ENCODE measurements around the gene CRTAC1. TPM values are rescaled to one million over a fixed set of nuclear protein-coding genes. Genes with fewer than 3 reads are reported as not detected.

CRTAC1 gene
- total and polyA plus RNA-seq, 2 experiments from 2014 or later, result 0.47 to 1.2 TPM

- Mint-ChIP-seq H3K27me3 (ENCODE audit: insufficient read depth, low read depth, poor library complexity) (peaks cover 12% of the 10 kb centered on the region), H3K4me1 (peaks cover 10% of the 10 kb centered on the region), H3K36me3 (ENCODE audit: low read depth) (no peaks in the 10 kb centered on the region), H3K27ac (no peak overlapping the region; the same call in 1 of the 2 replicates), H3K4me3 (no peak overlapping the region), H3K9me3 (no peaks in the 10 kb centered on the region)
- ATAC-seq (no peak), DNase-seq (ENCODE audit: low spot score) (no peak)
- Histone ChIP-seq H3K27me3 (ENCODE audit: insufficient read depth) (no peaks in the 10 kb centered on the region), H3K9me2 (ENCODE audit: insufficient read depth) (no peaks in the 10 kb centered on the region), H3K4me3 (no peak overlapping the region), H3F3A (replicated peaks; ENCODE audit: low read depth) (no peaks in the 10 kb centered on the region), H3K4me1 (ENCODE audit: insufficient read depth) (no peaks in the 10 kb centered on the region), H3K4me2 (no peak overlapping the region), H2AFZ (no peak overlapping the region), H3K27ac (ENCODE audit: low read depth) (no peak overlapping the region), H3K36me3 (ENCODE audit: insufficient read depth) (no peaks in the 10 kb centered on the region), H4K20me1 (replicated peaks; ENCODE audit: insufficient read depth) (no peaks in the 10 kb centered on the region), H3K79me2 (replicated peaks; ENCODE audit: insufficient read depth) (no peaks in the 10 kb centered on the region)
- TF ChIP-seq STAT1 (IDR thresholded peaks at IDR 0.05; ENCODE audit: unreplicated experiment) (no peak), EZH2 (IDR thresholded peaks at IDR 0.05; ENCODE audit: low read depth, unreplicated experiment) (no peak), NANOG (IDR thresholded peaks at IDR 0.05; ENCODE audit: borderline replicate concordance) (no peak), ZNF331 (CRISPR knock-in tag; IDR thresholded peaks at IDR 0.05; ENCODE audit: low read depth) (no peak), ZNF114 (CRISPR knock-in tag; IDR thresholded peaks at IDR 0.05) (no peak), REST (IDR thresholded peaks at IDR 0.05; ENCODE audit: unreplicated experiment) (no peak), JUNB (IDR thresholded peaks at IDR 0.05; ENCODE audit: unreplicated experiment) (no peak)
These were observed 206.7 kb downstream of the CRTAC1 start for GRCh38 chr10:97823734-97824133.

- no peak overlapping the region for H3K4me2 ChIP-seq
- H3K27ac ChIP-seq (ENCODE audit: low read depth), result no peak overlapping the region
- H3K27me3 ChIP-seq (ENCODE audit: insufficient read depth), result no peaks in the 10 kb centered on the region
- H3F3A ChIP-seq (replicated peaks; ENCODE audit: low read depth), result no peaks in the 10 kb centered on the region
- Mint-ChIP-seq H3K36me3 (ENCODE audit: low read depth) (no peaks in the 10 kb centered on the region), H3K27ac (no peak overlapping the region), H3K9me3 (no peaks in the 10 kb centered on the region), H3K4me1 (peaks cover 10% of the 10 kb centered on the region), H3K4me3 (no peak overlapping the region), H3K27me3 (ENCODE audit: insufficient read depth, low read depth, poor library complexity) (peaks cover 12% of the 10 kb centered on the region)
- H3K4me1 ChIP-seq (ENCODE audit: insufficient read depth), result no peaks in the 10 kb centered on the region
- no peak overlapping the region for H3K4me3 ChIP-seq
- no peak for DNase-seq (ENCODE audit: low spot score)
- ATAC-seq, result no peak; the same call in 2 of the 3 replicates
- H3K79me2 ChIP-seq (replicated peaks; ENCODE audit: insufficient read depth), result no peaks in the 10 kb centered on the region
- H2AFZ ChIP-seq, result no peak overlapping the region
- no peaks in the 10 kb centered on the region for H4K20me1 ChIP-seq (replicated peaks; ENCODE audit: insufficient read depth)
- H3K9me2 ChIP-seq (ENCODE audit: insufficient read depth), result no peaks in the 10 kb centered on the region
- H3K36me3 ChIP-seq (ENCODE audit: insufficient read depth), result no peaks in the 10 kb centered on the region
- TF ChIP-seq, protein P1, sequence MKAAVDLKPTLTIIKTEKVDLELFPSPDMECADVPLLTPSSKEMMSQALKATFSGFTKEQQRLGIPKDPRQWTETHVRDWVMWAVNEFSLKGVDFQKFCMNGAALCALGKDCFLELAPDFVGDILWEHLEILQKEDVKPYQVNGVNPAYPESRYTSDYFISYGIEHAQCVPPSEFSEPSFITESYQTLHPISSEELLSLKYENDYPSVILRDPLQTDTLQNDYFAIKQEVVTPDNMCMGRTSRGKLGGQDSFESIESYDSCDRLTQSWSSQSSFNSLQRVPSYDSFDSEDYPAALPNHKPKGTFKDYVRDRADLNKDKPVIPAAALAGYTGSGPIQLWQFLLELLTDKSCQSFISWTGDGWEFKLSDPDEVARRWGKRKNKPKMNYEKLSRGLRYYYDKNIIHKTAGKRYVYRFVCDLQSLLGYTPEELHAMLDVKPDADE (IDR thresholded peaks at IDR 0.05), result no peak
- TF ChIP-seq, protein P2, sequence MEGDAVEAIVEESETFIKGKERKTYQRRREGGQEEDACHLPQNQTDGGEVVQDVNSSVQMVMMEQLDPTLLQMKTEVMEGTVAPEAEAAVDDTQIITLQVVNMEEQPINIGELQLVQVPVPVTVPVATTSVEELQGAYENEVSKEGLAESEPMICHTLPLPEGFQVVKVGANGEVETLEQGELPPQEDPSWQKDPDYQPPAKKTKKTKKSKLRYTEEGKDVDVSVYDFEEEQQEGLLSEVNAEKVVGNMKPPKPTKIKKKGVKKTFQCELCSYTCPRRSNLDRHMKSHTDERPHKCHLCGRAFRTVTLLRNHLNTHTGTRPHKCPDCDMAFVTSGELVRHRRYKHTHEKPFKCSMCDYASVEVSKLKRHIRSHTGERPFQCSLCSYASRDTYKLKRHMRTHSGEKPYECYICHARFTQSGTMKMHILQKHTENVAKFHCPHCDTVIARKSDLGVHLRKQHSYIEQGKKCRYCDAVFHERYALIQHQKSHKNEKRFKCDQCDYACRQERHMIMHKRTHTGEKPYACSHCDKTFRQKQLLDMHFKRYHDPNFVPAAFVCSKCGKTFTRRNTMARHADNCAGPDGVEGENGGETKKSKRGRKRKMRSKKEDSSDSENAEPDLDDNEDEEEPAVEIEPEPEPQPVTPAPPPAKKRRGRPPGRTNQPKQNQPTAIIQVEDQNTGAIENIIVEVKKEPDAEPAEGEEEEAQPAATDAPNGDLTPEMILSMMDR (conservative IDR thresholded peaks at IDR 0.05; ENCODE audit: low read depth in 2 of 2), result no peak
- no peak for TF ChIP-seq CREB1 (CRISPR knock-in tag; IDR thresholded peaks at IDR 0.05; ENCODE audit: low read depth)
- no peak for TF ChIP-seq ZNF114 (CRISPR knock-in tag; IDR thresholded peaks at IDR 0.05)
- TF ChIP-seq NANOG (IDR thresholded peaks at IDR 0.05; ENCODE audit: borderline replicate concordance), result no peak
- TF ChIP-seq POLR2AphosphoS5 (IDR thresholded peaks at IDR 0.05; ENCODE audit: low read depth), result no peak
- TF ChIP-seq STAT1 (IDR thresholded peaks at IDR 0.05; ENCODE audit: unreplicated experiment), result no peak
- TF ChIP-seq ZNF331 (CRISPR knock-in tag; IDR thresholded peaks at IDR 0.05; ENCODE audit: low read depth), result no peak
- no peak for TF ChIP-seq EZH2 (IDR thresholded peaks at IDR 0.05; ENCODE audit: low read depth, unreplicated experiment)
These were observed 208.1 kb downstream of the CRTAC1 start for GRCh38 chr10:97822261-97822687.

Measured in GM23338 (cell line).